Measurements from ENCODE around the gene UBR2.
"Not testable (repeated sequence)": the region's sequence is repeated elsewhere in the genome, so short reads cannot be mapped to it uniquely, and the experiment has no call there.

The UBR2 gene

DNA sequence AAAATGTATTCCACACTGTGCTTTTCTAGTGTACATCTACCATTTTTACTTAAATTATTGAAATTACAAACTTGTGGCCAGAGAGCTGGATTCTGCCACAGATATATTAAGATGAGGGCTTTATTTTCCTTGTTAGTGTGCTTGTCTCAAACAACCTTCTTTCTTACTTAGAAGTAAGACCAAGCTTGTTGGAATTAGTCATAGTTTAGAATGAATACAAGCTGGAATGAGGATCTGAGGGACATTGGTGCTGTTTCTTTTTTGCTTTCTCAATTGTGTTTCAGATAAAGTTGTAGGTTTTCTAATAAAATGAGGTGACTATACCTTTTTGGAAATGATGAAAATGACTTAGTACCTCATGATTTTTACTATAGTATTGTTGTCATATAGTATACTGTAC lies 40.3 kb downstream of the UBR2 start:
- FAIRE-seq (no peak), DNase-seq (ENCODE audit: insufficient read length, low spot score) (no peak)
- TF ChIP-seq, protein P1, sequence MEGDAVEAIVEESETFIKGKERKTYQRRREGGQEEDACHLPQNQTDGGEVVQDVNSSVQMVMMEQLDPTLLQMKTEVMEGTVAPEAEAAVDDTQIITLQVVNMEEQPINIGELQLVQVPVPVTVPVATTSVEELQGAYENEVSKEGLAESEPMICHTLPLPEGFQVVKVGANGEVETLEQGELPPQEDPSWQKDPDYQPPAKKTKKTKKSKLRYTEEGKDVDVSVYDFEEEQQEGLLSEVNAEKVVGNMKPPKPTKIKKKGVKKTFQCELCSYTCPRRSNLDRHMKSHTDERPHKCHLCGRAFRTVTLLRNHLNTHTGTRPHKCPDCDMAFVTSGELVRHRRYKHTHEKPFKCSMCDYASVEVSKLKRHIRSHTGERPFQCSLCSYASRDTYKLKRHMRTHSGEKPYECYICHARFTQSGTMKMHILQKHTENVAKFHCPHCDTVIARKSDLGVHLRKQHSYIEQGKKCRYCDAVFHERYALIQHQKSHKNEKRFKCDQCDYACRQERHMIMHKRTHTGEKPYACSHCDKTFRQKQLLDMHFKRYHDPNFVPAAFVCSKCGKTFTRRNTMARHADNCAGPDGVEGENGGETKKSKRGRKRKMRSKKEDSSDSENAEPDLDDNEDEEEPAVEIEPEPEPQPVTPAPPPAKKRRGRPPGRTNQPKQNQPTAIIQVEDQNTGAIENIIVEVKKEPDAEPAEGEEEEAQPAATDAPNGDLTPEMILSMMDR (IDR thresholded peaks at IDR 0.05; ENCODE audit: insufficient read depth, missing control alignments): no peak

DNA sequence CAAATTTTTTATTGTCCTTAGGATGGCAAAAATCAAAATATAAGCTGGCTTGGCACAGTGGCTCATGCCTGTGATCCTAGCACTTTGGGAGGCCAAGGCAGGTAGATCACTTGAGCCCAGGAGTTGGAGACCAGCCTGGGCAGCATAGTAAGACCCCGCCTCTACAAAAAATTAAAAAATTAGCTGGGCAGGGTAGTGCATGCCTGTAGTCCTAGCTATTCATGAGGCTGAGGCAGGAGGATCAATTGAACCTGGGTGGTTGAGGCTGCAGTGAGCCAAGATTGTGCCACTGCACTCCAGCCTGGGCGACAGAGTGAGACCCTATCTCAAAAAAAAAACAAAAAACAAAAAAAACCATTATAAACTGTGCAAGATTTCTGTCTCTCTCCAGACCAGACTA lies 40.9 kb downstream of the UBR2 start:
- FAIRE-seq: not testable (repeated sequence)

DNA sequence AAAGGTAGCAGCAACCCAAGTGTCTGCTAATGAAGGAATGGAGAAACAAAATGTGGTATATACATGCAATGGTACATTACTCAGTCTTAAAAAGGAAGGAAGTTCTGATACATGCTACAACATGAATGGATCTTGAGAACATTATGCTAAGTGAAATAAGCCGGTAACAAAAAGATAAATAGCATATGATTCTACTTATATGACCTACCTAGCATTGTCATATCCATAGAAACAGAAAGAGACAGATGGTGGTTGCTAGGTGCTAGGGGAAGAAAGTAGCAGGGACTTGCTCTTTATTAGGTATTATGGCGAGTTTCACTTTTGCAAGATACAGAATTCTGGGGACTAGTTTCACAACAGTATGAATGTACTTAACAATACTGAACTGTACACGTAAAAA lies 46.6 kb downstream of the UBR2 start:
- FAIRE-seq: no peak
- TF ChIP-seq, protein P1 (IDR thresholded peaks at IDR 0.05; ENCODE audit: insufficient read depth, missing control alignments): no peak

More for the DNA sequence above, 40.9 kb downstream of the UBR2 start:
- DNase-seq (ENCODE audit: insufficient read length, low spot score): not testable (repeated sequence)

DNA sequence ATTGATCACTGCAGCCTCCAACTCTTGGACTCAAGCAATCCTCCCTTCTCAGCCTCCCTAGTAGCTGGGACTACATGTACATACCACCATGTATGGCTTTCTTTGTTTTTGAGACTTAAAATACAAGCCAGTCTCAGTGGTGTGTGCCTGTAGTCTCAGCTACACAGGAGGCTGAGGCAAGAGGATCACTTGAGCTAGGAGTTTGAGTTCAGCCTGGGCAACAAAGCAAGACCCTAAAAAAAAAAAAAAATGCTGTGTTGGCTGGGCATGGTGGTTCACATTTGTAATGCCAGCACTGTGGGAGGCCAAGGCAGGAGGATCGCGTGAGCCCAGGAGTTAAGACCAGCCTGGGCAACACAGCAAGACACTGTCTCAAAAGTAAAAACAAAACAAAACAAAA lies 51.7 kb downstream of the UBR2 start:
- FAIRE-seq (no peak), DNase-seq (ENCODE audit: insufficient read length, low spot score) (no peak)
- TF ChIP-seq, protein P1 (IDR thresholded peaks at IDR 0.05; ENCODE audit: insufficient read depth, missing control alignments): no peak

More for the DNA sequence above, 46.6 kb downstream of the UBR2 start:
- DNase-seq (ENCODE audit: insufficient read length, low spot score): no peak

DNA sequence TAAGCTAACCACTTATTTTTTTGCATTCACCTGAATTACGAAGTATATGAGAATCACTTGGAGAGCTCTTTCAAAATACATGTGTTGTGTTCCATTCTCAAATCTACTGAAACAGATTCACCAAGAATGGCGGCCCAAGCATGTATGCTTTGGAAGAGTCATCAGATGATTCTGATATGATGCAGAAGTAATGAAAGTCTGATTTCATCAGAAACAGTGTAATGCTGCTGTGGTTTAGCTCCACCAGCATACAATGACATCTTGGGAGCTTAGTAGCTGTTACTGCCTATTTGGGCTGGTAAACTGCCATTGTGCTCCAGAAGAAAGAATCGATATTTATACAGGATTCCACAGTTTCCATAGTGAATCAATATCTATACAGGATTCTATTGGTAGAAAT lies 52.9 kb downstream of the UBR2 start:
- FAIRE-seq (peak; percentile 55), DNase-seq (ENCODE audit: insufficient read length, low spot score) (no peak)
- TF ChIP-seq, protein P1 (IDR thresholded peaks at IDR 0.05; ENCODE audit: insufficient read depth, missing control alignments): no peak

DNA sequence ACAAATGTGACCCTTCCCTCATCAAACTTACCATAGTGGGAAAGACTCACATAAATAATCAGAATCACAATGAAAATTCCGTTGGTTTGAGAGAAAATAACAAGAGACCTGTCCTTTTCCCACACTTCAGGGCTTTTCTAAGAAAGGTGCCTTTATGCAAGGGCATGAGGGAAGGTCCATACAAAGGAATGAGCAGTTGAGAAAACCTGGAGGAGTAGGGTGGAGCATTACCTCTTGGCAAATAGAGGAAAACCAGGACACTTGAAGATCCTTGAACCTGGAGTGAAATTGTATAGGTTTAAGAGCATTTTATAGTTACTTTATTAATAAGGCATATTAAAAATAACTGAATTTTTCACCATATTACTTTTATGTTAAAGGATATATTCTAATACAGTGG lies 54.3 kb downstream of the UBR2 start:
- no peak for DNase-seq (ENCODE audit: insufficient read length, low spot score)
- TF ChIP-seq, protein P1 (IDR thresholded peaks at IDR 0.05; ENCODE audit: insufficient read depth, missing control alignments): no peak
- no peak for FAIRE-seq

DNA sequence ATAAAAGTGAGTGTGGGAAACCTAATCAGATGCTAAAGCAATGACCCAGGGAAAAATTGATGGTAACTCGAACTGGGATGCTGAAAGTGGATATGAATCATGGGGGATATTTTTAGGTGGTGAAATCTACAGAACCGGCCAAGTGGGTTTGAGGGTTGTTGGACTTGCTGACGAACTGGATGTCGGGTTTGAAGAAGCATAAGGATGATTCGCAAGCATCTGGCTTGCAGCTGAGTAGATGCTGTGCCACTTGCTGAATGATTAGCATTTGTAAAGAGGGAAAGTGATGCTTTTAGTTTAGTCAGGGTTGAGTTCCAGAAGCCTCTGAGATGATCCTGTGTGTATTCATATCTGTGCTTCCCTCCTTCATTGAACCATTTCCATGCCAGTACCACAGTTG lies 54.9 kb downstream of the UBR2 start:
- FAIRE-seq (no peak), DNase-seq (ENCODE audit: insufficient read length, low spot score) (no peak)
- TF ChIP-seq, protein P1 (IDR thresholded peaks at IDR 0.05; ENCODE audit: insufficient read depth, missing control alignments): no peak

DNA sequence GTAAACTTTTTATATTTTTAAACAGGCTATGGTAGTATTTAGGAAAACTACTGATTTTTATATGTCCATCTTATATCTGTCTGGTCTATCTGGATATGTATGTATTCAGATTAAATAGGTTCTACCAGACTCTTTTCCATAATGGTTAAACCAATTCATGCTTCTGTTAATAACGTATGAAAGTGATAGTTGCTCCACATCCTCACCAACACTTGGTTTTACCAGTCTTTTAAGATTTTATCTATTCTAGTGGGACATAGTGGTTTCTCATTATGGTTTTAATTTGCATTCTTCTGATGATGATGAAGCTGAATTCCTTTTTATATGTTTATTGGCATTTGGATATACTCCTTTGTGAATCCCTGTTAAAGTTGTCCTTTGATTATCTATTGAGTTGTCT lies 56.1 kb downstream of the UBR2 start:
- FAIRE-seq: no peak
- TF ChIP-seq, protein P1 (IDR thresholded peaks at IDR 0.05; ENCODE audit: insufficient read depth, missing control alignments): no peak

More for the DNA sequence above, 56.1 kb downstream of the UBR2 start:
- DNase-seq (ENCODE audit: insufficient read length, low spot score): no peak
